GM19438 (cell line): Measurements from ENCODE around the gene ATP6V0D1.
"Not testable (repeated sequence)": the region's sequence is repeated elsewhere in the genome, so short reads cannot be mapped to it uniquely, and the experiment has no call there.

Experiments
- ATAC-seq: cut with Tn5 transposase; IDR thresholded peaks from one replicate; pipeline ENCODE4 v1.9.1; 2021; ENCODE audit warnings: low read depth; ENCODE audit not compliant: unreplicated experiment

Gene ATP6V0D1

GRCh38 chr16:67430504-67430976 is 50.4 kb downstream of the ATP6V0D1 start:
- no peak for ATAC-seq

GRCh38 chr16:67429799-67430503 is 51.0 kb downstream of the ATP6V0D1 start:
- no peak for ATAC-seq

- ATAC-seq, result no peak
These were observed 51.7 kb downstream of the ATP6V0D1 start for GRCh38 chr16:67429053-67429798.

- ATAC-seq, result no peak
These were observed 52.7 kb downstream of the ATP6V0D1 start for GRCh38 chr16:67428146-67428731.

GRCh38 chr16:67426950-67427349 is 54.0 kb downstream of the ATP6V0D1 start:
- ATAC-seq, result no peak

GRCh38 chr16:67426022-67426421 is 54.9 kb downstream of the ATP6V0D1 start:
- no peak for ATAC-seq

- no peak for ATAC-seq
These were observed 55.4 kb downstream of the ATP6V0D1 start for GRCh38 chr16:67425580-67425979.

- ATAC-seq, result no peak
These were observed 55.9 kb downstream of the ATP6V0D1 start for GRCh38 chr16:67425061-67425460.

GRCh38 chr16:67424261-67424615 is 56.7 kb downstream of the ATP6V0D1 start:
- ATAC-seq, result no peak

- ATAC-seq, result no peak
These were observed 57.2 kb downstream of the ATP6V0D1 start for GRCh38 chr16:67423611-67424260.

GRCh38 chr16:67423015-67423414 is 57.9 kb downstream of the ATP6V0D1 start:
- no peak for ATAC-seq

GRCh38 chr16:67421030-67421429 is 59.9 kb downstream of the ATP6V0D1 start:
- no peak for ATAC-seq

- no peak for ATAC-seq
These were observed 61.0 kb downstream of the ATP6V0D1 start for GRCh38 chr16:67419931-67420330.

- ATAC-seq, result no peak
These were observed 61.5 kb downstream of the ATP6V0D1 start for GRCh38 chr16:67419502-67419901.

GRCh38 chr16:67417333-67418061 is 63.5 kb downstream of the ATP6V0D1 start:
- ATAC-seq, result no peak

- no peak for ATAC-seq
These were observed 64.8 kb downstream of the ATP6V0D1 start, which contains the start of gene ZDHHC1 for GRCh38 chr16:67415872-67416793. TSS of gene ZDHHC1 (minus strand) at chr16:67416477. CDS start at chr16:67407775, 8,702 bp downstream.

- not testable (repeated sequence) for ATAC-seq
These were observed 65.5 kb downstream of the ATP6V0D1 start for GRCh38 chr16:67415421-67415820.

GRCh38 chr16:67413978-67414911 is 66.7 kb downstream of the ATP6V0D1 start:
- ATAC-seq, result no peak
